HL-60 (cell line): ENCODE measurements around the gene MACC1.

Source experiments
- SPI1 ChIP-seq: IDR thresholded peaks from 2 replicates; pipeline ENCODE4 v1.6.1; 2012; ENCODE audit warnings: low read depth, mild to moderate bottlenecking, borderline replicate concordance
- TF ChIP-seq, protein P1 (sequence below): IDR thresholded peaks from one replicate; pipeline ENCODE4 v1.5.1; 2011; ENCODE audit warnings: low read length, control low read depth, inconsistent platforms; ENCODE audit not compliant: insufficient read depth

- TF ChIP-seq, protein P1, sequence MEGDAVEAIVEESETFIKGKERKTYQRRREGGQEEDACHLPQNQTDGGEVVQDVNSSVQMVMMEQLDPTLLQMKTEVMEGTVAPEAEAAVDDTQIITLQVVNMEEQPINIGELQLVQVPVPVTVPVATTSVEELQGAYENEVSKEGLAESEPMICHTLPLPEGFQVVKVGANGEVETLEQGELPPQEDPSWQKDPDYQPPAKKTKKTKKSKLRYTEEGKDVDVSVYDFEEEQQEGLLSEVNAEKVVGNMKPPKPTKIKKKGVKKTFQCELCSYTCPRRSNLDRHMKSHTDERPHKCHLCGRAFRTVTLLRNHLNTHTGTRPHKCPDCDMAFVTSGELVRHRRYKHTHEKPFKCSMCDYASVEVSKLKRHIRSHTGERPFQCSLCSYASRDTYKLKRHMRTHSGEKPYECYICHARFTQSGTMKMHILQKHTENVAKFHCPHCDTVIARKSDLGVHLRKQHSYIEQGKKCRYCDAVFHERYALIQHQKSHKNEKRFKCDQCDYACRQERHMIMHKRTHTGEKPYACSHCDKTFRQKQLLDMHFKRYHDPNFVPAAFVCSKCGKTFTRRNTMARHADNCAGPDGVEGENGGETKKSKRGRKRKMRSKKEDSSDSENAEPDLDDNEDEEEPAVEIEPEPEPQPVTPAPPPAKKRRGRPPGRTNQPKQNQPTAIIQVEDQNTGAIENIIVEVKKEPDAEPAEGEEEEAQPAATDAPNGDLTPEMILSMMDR = no peak
- peak; percentile 77; the same call in 1 of the 2 replicates for TF ChIP-seq SPI1
These were observed 2.5 kb upstream of the MACC1 start for GRCh38 chr7:20219446-20220292.
